ENCODE results near the gene ALAS1.

- TF ChIP-seq CTCF (conservative IDR thresholded peaks at IDR 0.05 in 1 of 2, IDR thresholded peaks at IDR 0.05 in 1 of 2; ENCODE audit: extremely low read depth in 1 of 2, insufficient read depth in 1 of 2, low read depth in 1 of 2, low read length in 2 of 2), result no peak
- no peak for TF ChIP-seq EZH2 (IDR thresholded peaks at IDR 0.05; ENCODE audit: borderline replicate concordance, low read length)
Measured at GRCh38 chr3:52182196-52182595, 15.8 kb upstream of the ALAS1 start.
